Body of pancreas (tissue), 4 donors: ENCODE results near the gene GRID2. TPM values are rescaled to one million over a fixed set of nuclear protein-coding genes. Genes with fewer than 3 reads are reported as not detected.

ENCODE experiments used
- ATAC-seq: fragments of 150-250 bp; one replicate; pipeline ENCODE4 v1.9.1; 2016
- DNase-seq, 4 donors: peaks; one replicate each; pipeline ENCODE4 v3.0.0-alpha.2; 2019
- H3K27ac ChIP-seq, 4 donors: fragments of 200-600 bp; sonication (generic); 1 replicate in 3 of 4; 2 replicates in 1 of 4; pipeline versions ENCODE4 v1.5.1 to v1.6.1; 2016 to 2019; ENCODE audit warnings: mild to moderate bottlenecking in 1 of 4, mixed read lengths in 1 of 4, moderate library complexity in 1 of 4
- H3K27me3 ChIP-seq, 2 donors: fragments of 200-600 bp; sonication (generic); one replicate each; pipeline ENCODE4 v1.6.0; 2016; ENCODE audit warnings: mild to moderate bottlenecking in 1 of 2
- H3K36me3 ChIP-seq, 2 donors: fragments of 200-600 bp; sonication (generic); replicated peaks in 1 of 2; 2 replicates each; pipeline ENCODE4 v1.5.1; 2016; ENCODE audit warnings: low read depth in 2 of 2; ENCODE audit not compliant: insufficient read depth in 1 of 2
- H3K4me1 ChIP-seq: fragments of 200-600 bp; sonication (generic); one replicate; pipeline ENCODE4 v1.6.0; 2016
- H3K4me3 ChIP-seq, 2 donors: fragments of 200-600 bp; sonication (generic); 1 replicate in 1 of 2; 2 replicates in 1 of 2; pipeline ENCODE4 v1.5.1; 2016 to 2019
- H3K9me3 ChIP-seq, 3 donors: fragments of 200-600 bp; sonication (generic); 1 replicate in 2 of 3; 2 replicates in 1 of 3; pipeline ENCODE4 v1.5.1; 2016
- POLR2A ChIP-seq, 3 donors: fragments of 450-650 bp; IDR thresholded peaks; one replicate each; pipeline ENCODE4 v1.6.1; 2016; ENCODE audit warnings: antibody characterized with exemption in 3 of 3, mild to moderate bottlenecking in 2 of 3
- WGBS, 2 donors: methylation state at CpG; one replicate each; pipeline ENCODE4 v1.1.5; 2017; 5-methylcytosine and 5-hydroxymethylcytosine counted together
- intact Hi-C: fragments of 100-400 bp; cut with DNase I; formaldehyde crosslinking; loops from one replicate; pipeline ENCODE4 v1.15.1; 2023
- total RNA-seq, 2 donors: library from RNA; depleted of rRNA; stranded (reverse); fragments of >200 nt; gene quantifications; one replicate each; pipeline ENCODE4 v1.1.0, GENCODE V29; 2016
- TF ChIP-seq, protein P1 (sequence below), 7 experiments: fragments of 450-650 bp in 4 of 7; fragments of 200-600 bp in 3 of 7; sonication (generic) in 3 of 7; IDR thresholded peaks; one replicate each; pipeline ENCODE4 v1.5.1; 2016 to 2019; ENCODE audit warnings: antibody characterized with exemption in 7 of 7

Gene GRID2
- total RNA-seq, 2 donors from 2014 or later, result not detected

DNA sequence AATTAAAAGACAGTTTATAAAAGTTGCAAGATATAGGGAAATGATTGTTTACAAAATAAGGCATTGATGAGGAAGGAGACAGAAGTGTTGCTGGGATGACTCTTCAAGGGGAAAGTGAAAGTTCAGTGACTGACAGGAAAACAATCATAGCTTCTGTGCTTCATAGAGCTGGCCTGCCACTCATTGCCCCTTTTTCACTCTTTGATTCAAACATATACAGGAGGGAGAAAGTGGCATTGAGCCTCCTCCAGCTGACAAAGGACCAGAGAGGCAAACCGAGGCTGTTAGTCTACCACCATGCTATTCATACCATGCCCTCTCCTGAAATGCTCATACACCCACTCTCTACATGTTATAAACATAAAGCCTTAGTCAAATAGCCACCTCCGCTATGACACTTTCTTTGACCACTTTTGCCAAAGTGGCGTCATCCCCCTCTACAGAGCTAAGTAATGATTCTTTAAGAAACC lies 1445.6 kb downstream of the GRID2 start:
- DNase-seq (no peak), ATAC-seq (no peak)
- Histone ChIP-seq H3K9me3 (no peaks in the 10 kb centered on the region), H3K27ac (no peak overlapping the region), H3K4me3 (no peak overlapping the region), H3K27me3 (no peaks in the 10 kb centered on the region), H3K36me3 (no peaks in the 10 kb centered on the region), H3K4me1 (no peaks in the 10 kb centered on the region)
- 84 to 87% methylated on average over 3 of the region's 3 CpGs for WGBS, 2 donors
- TF ChIP-seq POLR2A (IDR thresholded peaks at IDR 0.05), result no peak
- intact Hi-C loops, result no loop called here

DNA sequence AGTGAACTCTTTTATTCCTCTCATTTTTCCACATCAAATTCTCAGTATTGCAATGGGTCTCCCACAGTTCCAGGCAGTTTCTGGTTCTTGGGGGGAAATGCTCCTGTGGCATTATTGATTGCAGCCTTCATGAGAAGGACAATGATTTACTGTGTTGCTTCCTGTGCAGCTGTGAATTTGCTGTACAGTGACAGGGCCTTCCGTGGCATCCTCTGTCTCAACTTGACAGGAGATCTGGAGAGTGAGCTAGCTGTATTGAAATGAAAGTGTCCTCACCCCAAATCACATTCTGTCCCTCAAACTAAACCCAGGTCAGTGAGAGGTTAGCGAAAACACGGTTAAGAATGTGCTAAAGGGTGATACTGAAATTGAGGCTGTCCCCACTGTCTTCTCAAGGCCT lies 1447.6 kb downstream of the GRID2 start:
- Histone ChIP-seq H3K27ac (no peak overlapping the region), H3K9me3 (no peaks in the 10 kb centered on the region), H3K4me3 (no peak overlapping the region), H3K27me3 (no peaks in the 10 kb centered on the region), H3K36me3 (no peaks in the 10 kb centered on the region), H3K4me1 (no peaks in the 10 kb centered on the region)
- TF ChIP-seq, protein P1, sequence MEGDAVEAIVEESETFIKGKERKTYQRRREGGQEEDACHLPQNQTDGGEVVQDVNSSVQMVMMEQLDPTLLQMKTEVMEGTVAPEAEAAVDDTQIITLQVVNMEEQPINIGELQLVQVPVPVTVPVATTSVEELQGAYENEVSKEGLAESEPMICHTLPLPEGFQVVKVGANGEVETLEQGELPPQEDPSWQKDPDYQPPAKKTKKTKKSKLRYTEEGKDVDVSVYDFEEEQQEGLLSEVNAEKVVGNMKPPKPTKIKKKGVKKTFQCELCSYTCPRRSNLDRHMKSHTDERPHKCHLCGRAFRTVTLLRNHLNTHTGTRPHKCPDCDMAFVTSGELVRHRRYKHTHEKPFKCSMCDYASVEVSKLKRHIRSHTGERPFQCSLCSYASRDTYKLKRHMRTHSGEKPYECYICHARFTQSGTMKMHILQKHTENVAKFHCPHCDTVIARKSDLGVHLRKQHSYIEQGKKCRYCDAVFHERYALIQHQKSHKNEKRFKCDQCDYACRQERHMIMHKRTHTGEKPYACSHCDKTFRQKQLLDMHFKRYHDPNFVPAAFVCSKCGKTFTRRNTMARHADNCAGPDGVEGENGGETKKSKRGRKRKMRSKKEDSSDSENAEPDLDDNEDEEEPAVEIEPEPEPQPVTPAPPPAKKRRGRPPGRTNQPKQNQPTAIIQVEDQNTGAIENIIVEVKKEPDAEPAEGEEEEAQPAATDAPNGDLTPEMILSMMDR (IDR thresholded peaks at IDR 0.05), result no peak
- TF ChIP-seq POLR2A (IDR thresholded peaks at IDR 0.05), result no peak
- WGBS, 2 donors, result 59 to 76% methylated on average over 3 of the region's 3 CpGs
- no peak for DNase-seq
- ATAC-seq, result no peak
- intact Hi-C loops, result no loop called here

DNA sequence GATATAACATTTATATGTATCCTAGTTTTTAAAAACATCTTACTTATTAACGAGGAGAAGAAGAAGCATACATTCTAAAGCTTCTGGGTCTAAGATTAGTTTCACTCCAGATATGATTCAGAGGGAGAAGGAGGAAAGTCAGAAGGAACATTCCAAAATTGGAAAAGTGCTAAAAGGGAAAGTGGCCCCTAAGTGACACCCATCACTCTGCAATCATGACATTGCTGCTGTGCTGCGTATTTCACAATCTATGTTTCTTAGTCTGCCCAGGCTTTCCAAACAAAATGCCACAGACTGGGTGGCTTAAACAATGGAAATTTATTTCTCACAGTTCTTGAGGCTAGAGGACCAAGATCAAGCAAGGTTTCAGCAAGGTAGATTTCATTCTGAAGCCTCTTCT lies 1452.3 kb downstream of the GRID2 start:
- Histone ChIP-seq H3K27ac (no peak overlapping the region), H3K4me3 (no peak overlapping the region), H3K9me3 (no peaks in the 10 kb centered on the region), H3K4me1 (no peaks in the 10 kb centered on the region), H3K27me3 (no peaks in the 10 kb centered on the region), H3K36me3 (no peaks in the 10 kb centered on the region)
- TF ChIP-seq POLR2A (IDR thresholded peaks at IDR 0.05), result no peak
- TF ChIP-seq, protein P1 (IDR thresholded peaks at IDR 0.05), result no peak
- DNase-seq (no peak), ATAC-seq (no peak)
- intact Hi-C loops, result no loop called here
- WGBS, 2 donors, result 69 to 76% methylated on average over 2 of the region's 2 CpGs

DNA sequence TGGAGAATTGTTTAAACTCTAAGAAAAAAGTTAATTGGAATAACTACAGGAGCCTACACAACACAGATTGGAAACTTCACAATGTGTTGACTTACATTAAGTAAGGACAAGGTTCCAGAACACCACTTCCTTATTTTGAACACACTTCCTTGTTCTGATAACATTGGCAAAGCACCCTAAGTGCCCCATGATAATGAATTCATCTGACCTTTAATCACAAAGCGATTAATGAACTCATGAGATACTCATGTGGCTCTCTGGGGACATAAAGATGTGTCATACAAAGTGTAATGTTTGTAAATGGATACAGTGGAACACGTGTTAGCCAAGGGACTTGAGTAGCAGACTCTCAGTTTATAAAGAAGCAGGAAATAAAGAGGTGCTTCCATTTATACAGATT lies 1455.7 kb downstream of the GRID2 start:
- Histone ChIP-seq H3K4me1 (no peaks in the 10 kb centered on the region), H3K27ac (no peak overlapping the region), H3K36me3 (no peaks in the 10 kb centered on the region), H3K27me3 (no peaks in the 10 kb centered on the region), H3K9me3 (no peaks in the 10 kb centered on the region), H3K4me3 (no peak overlapping the region)
- intact Hi-C loops, result no loop called here
- ATAC-seq (peak; percentile 21), DNase-seq (no peak)
- WGBS, 2 donors, result 33 to 34% methylated on average over 2 of the region's 2 CpGs
- TF ChIP-seq, protein P1 (IDR thresholded peaks at IDR 0.05), result no peak
- no peak for TF ChIP-seq POLR2A (IDR thresholded peaks at IDR 0.05)

DNA sequence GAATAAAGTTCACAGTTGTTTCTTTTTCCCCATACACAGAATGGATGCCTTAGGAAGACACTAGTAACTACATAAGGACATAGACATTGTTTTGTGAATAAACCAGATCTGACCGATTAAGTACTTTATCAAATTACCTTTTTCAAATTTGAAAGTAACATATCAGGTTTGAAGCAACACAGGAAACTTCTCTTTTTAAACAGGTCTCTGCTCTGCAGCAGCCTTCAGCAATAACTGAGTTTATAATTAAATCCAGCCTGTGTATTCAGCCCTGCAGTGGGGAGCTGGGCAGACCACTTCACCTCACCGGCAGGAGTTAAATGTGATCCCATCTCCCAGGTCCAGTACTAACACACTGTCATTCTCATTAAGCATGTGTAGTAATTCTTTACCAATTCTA lies 1456.5 kb downstream of the GRID2 start:
- intact Hi-C loops, result no loop called here
- TF ChIP-seq POLR2A (IDR thresholded peaks at IDR 0.05), result no peak
- TF ChIP-seq, protein P1 (IDR thresholded peaks at IDR 0.05), result no peak
- Histone ChIP-seq H3K36me3 (no peaks in the 10 kb centered on the region), H3K4me1 (no peaks in the 10 kb centered on the region), H3K27ac (no peak overlapping the region), H3K27me3 (no peaks in the 10 kb centered on the region), H3K9me3 (no peaks in the 10 kb centered on the region), H3K4me3 (no peak overlapping the region)
- WGBS, 2 donors, result 66 to 91% methylated on average over 2 of the region's 2 CpGs
- DNase-seq (no peak), ATAC-seq (no peak)
